K562 (cell line): ENCODE data around the gene ZNF569. TPM values are rescaled to one million over a fixed set of nuclear protein-coding genes. Genes with fewer than 3 reads are reported as not detected.
A peak's percentile ranks its signal among the peaks of the same experiment; 100 is the strongest.

Experiments used
- CBX5 ChIP-seq: IDR thresholded peaks from 2 replicates; pipeline ENCODE4 v1.6.1; 2014; ENCODE audit warnings: low read depth, borderline replicate concordance
- FOXA1 ChIP-seq: fragments of 450-650 bp; IDR thresholded peaks from 2 replicates; pipeline ENCODE4 v1.6.1; 2016; ENCODE audit warnings: mild to moderate bottlenecking, borderline replicate concordance
- FOXJ2 ChIP-seq: fragments of 200-800 bp; sonication (Bioruptor generic); IDR thresholded peaks from 2 replicates; pipeline ENCODE4 v1.6.1; 2016; ENCODE audit warnings: missing genetic modification characterization, missing compliant biosample characterization
- FOXJ3 ChIP-seq: sonication (generic); formaldehyde crosslinking; IDR thresholded peaks from 2 replicates; pipeline ENCODE4 v1.4.0; 2020; ENCODE audit warnings: mild to moderate bottlenecking, missing genetic modification reagents
- HNRNPK ChIP-seq: fragments of 200-400 bp; formaldehyde crosslinking; IDR thresholded peaks from one replicate; pipeline ENCODE4 v1.6.1; 2018; ENCODE audit warnings: mild to moderate bottlenecking, low read depth, low read length; ENCODE audit not compliant: poor library complexity, severe bottlenecking
- LARP7 ChIP-seq: fragments of 450-650 bp; IDR thresholded peaks from 2 replicates; pipeline ENCODE4 v1.6.1; 2016
- MIER1 ChIP-seq: fragments of 450-650 bp; IDR thresholded peaks from 2 replicates; pipeline ENCODE4 v1.6.1; 2016; ENCODE audit warnings: antibody characterized with exemption, mild to moderate bottlenecking, low read depth
- NR2C2 ChIP-seq, 2 experiments: fragments of 200-800 bp in 1 of 2; sonication (Bioruptor generic) in 1 of 2; sonication (generic) in 1 of 2; formaldehyde crosslinking in 1 of 2; IDR thresholded peaks; 2 replicates each; pipeline versions ENCODE4 v1.6.1 to v1.8.0; 2016 to 2022; ENCODE audit warnings: mild to moderate bottlenecking in 1 of 2, missing compliant biosample characterization in 1 of 2, missing genetic modification characterization in 1 of 2, missing genetic modification reagents in 1 of 2
- PHF20 ChIP-seq: fragments of 450-650 bp; IDR thresholded peaks from 2 replicates; pipeline ENCODE4 v1.6.1; 2018; ENCODE audit not compliant: partially characterized antibody
- RHOXF2B ChIP-seq: fragments of 250-450 bp; sonication (Bioruptor Pico); conservative IDR thresholded peaks from 2 replicates; pipeline ENCODE4 v1.5.1; 2021
- ZNF696 ChIP-seq: fragments of 250-450 bp; sonication (Bioruptor Pico); conservative IDR thresholded peaks from 2 replicates; pipeline ENCODE4 v1.4.0; 2020; ENCODE audit warnings: mild to moderate bottlenecking, moderate library complexity
- polyA plus RNA-seq, 8 experiments: library from polyadenylated mRNA; depleted of rRNA in 4 of 8; stranded (reverse) in 5 of 8; unstranded in 3 of 8; fragments of >200 nt; fragmentation: Nextera tagmentation in 2 of 8; fragmentation: Illumina TruSeq in 1 of 8; extraction: Ambion mirVana in 2 of 8; extraction: Trizol in 1 of 8; gene quantifications; 2 replicates each; pipeline versions ENCODE4 v1.2.1 to v1.2.3, GENCODE V29; 2011 to 2014; ENCODE audit warnings: inconsistent platforms in 1 of 8, missing spikeins in 1 of 8
- total RNA-seq, 7 experiments: library from RNA; depleted of rRNA in 6 of 7; stranded (reverse); fragments of >200 nt in 6 of 7; fragmentation: Illumina TruSeq in 2 of 7; extraction: Trizol in 2 of 7; gene quantifications; 2 replicates each; pipeline versions ENCODE4 v1.2.1 to v1.2.3, GENCODE V29; 2011 to 2021; ENCODE audit warnings: low replicate concordance in 1 of 7
- TF ChIP-seq, protein P1 (sequence below): fragments of 250-450 bp; sonication (Bioruptor Pico); IDR thresholded peaks from 2 replicates; pipeline ENCODE4 v1.5.1; 2021; ENCODE audit warnings: mild to moderate bottlenecking
- TF ChIP-seq, protein P2 (sequence below): fragments of 450-650 bp; formaldehyde crosslinking; conservative IDR thresholded peaks from 2 replicates; pipeline ENCODE4 v1.4.0; 2022; ENCODE audit warnings: mild to moderate bottlenecking, missing genetic modification characterization
- TF ChIP-seq, protein P3 (sequence below), 3 experiments: fragments of 200-800 bp in 1 of 3; fragments of 250-450 bp in 1 of 3; fragments of 450-650 bp in 1 of 3; sonication (Bioruptor Pico) in 1 of 3; sonication (Bioruptor generic) in 1 of 3; formaldehyde crosslinking in 1 of 3; IDR thresholded peaks; 2 replicates each; pipeline versions ENCODE4 v1.6.1 to v1.8.0; 2016 to 2022; ENCODE audit warnings: mild to moderate bottlenecking in 2 of 3, missing genetic modification characterization in 2 of 3, missing compliant biosample characterization in 1 of 3, moderate library complexity in 1 of 3
- TF ChIP-seq, protein P4 (sequence below): fragments of 250-450 bp; sonication (Bioruptor Pico); IDR thresholded peaks from 2 replicates; pipeline ENCODE4 v1.4.0; 2020; ENCODE audit warnings: mild to moderate bottlenecking, moderate library complexity, borderline replicate concordance

The ZNF569 gene
- total and polyA plus RNA-seq, 9 of the 15 experiments (the other 6 are each of a cell fraction or from before 2014, with no cell fraction given), result 2.1 to 5.7 (median 4.5) TPM

DNA sequence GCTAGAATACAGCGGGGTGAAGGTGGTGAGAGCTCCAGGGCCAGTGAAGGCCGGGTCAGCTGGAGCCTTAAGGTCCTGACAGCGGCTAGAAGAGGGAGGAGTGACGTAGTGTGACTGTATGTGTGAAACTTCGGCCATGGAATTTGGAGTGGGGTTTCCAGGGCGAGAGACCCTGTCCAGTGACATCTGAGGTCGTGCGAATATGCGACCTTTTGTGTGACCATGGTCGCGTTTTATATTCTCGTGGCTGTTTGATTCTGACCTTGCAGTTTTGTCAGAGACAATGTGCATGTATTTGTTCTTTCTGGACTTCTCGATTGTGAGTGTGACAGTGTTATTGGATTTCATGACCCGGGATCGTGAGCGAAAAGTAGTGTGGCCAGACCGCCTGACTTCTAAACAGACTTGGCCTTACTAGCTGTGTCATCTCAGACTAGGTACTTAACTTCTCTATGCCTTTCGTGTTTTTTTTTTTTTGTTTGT is 405 bp upstream of the ZNF569 start (continued):
- no peak for TF ChIP-seq NR2C2 (CRISPR knock-in tag; IDR thresholded peaks at IDR 0.05)
- peak; percentile 82 for TF ChIP-seq NR2C2 (tag; IDR thresholded peaks at IDR 0.05)
- TF ChIP-seq FOXJ3 (CRISPR knock-in tag), result no peak
- TF ChIP-seq, protein P1, sequence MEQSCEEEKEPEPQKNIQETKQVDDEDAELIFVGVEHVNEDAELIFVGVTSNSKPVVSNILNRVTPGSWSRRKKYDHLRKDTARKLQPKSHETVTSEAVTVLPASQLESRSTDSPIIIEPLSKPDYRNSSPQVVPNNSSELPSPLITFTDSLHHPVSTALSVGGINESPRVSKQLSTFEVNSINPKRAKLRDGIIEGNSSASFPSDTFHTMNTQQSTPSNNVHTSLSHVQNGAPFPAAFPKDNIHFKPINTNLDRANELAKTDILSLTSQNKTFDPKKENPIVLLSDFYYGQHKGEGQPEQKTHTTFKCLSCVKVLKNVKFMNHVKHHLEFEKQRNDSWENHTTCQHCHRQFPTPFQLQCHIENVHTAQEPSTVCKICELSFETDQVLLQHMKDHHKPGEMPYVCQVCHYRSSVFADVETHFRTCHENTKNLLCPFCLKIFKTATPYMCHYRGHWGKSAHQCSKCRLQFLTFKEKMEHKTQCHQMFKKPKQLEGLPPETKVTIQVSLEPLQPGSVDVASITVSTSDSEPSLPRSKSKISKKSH (CRISPR knock-in tag), result no peak
- no peak for TF ChIP-seq FOXJ2 (tag)
- no peak for TF ChIP-seq MIER1
- TF ChIP-seq RHOXF2B, result no peak
- TF ChIP-seq, protein P2, sequence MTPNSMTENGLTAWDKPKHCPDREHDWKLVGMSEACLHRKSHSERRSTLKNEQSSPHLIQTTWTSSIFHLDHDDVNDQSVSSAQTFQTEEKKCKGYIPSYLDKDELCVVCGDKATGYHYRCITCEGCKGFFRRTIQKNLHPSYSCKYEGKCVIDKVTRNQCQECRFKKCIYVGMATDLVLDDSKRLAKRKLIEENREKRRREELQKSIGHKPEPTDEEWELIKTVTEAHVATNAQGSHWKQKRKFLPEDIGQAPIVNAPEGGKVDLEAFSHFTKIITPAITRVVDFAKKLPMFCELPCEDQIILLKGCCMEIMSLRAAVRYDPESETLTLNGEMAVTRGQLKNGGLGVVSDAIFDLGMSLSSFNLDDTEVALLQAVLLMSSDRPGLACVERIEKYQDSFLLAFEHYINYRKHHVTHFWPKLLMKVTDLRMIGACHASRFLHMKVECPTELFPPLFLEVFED (CRISPR knock-in tag), result no peak
- TF ChIP-seq HNRNPK, result no peak
- no peak for TF ChIP-seq LARP7
- TF ChIP-seq, protein P3, sequence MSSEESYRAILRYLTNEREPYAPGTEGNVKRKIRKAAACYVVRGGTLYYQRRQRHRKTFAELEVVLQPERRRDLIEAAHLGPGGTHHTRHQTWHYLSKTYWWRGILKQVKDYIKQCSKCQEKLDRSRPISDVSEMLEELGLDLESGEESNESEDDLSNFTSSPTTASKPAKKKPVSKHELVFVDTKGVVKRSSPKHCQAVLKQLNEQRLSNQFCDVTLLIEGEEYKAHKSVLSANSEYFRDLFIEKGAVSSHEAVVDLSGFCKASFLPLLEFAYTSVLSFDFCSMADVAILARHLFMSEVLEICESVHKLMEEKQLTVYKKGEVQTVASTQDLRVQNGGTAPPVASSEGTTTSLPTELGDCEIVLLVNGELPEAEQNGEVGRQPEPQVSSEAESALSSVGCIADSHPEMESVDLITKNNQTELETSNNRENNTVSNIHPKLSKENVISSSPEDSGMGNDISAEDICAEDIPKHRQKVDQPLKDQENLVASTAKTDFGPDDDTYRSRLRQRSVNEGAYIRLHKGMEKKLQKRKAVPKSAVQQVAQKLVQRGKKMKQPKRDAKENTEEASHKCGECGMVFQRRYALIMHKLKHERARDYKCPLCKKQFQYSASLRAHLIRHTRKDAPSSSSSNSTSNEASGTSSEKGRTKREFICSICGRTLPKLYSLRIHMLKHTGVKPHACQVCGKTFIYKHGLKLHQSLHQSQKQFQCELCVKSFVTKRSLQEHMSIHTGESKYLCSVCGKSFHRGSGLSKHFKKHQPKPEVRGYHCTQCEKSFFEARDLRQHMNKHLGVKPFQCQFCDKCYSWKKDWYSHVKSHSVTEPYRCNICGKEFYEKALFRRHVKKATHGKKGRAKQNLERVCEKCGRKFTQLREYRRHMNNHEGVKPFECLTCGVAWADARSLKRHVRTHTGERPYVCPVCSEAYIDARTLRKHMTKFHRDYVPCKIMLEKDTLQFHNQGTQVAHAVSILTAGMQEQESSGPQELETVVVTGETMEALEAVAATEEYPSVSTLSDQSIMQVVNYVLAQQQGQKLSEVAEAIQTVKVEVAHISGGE (CRISPR knock-in tag; IDR thresholded peaks at IDR 0.05), result peak in 1 of 3 experiments; percentile 92; a peak in 2 of 6 replicates
- TF ChIP-seq FOXA1, result no peak
- TF ChIP-seq ZNF696 (CRISPR knock-in tag), result no peak
- no peak for TF ChIP-seq CBX5
- TF ChIP-seq, protein P4, sequence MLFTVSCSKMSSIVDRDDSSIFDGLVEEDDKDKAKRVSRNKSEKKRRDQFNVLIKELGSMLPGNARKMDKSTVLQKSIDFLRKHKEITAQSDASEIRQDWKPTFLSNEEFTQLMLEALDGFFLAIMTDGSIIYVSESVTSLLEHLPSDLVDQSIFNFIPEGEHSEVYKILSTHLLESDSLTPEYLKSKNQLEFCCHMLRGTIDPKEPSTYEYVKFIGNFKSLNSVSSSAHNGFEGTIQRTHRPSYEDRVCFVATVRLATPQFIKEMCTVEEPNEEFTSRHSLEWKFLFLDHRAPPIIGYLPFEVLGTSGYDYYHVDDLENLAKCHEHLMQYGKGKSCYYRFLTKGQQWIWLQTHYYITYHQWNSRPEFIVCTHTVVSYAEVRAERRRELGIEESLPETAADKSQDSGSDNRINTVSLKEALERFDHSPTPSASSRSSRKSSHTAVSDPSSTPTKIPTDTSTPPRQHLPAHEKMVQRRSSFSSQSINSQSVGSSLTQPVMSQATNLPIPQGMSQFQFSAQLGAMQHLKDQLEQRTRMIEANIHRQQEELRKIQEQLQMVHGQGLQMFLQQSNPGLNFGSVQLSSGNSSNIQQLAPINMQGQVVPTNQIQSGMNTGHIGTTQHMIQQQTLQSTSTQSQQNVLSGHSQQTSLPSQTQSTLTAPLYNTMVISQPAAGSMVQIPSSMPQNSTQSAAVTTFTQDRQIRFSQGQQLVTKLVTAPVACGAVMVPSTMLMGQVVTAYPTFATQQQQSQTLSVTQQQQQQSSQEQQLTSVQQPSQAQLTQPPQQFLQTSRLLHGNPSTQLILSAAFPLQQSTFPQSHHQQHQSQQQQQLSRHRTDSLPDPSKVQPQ (CRISPR knock-in tag), result no peak
- peak; percentile 55 for TF ChIP-seq PHF20
